ENCODE results near the gene COL4A2.

The COL4A2 gene

GRCh38 chr13:110414931-110415330 lies 107.8 kb downstream of the COL4A2 start:
- no peak for DNase-seq (ENCODE audit: low read depth in 4 of 4, low spot score in 1 of 4)

GRCh38 chr13:110415669-110416068 lies 108.6 kb downstream of the COL4A2 start:
- no peak for DNase-seq (ENCODE audit: low read depth in 4 of 4, low spot score in 1 of 4)

DNA sequence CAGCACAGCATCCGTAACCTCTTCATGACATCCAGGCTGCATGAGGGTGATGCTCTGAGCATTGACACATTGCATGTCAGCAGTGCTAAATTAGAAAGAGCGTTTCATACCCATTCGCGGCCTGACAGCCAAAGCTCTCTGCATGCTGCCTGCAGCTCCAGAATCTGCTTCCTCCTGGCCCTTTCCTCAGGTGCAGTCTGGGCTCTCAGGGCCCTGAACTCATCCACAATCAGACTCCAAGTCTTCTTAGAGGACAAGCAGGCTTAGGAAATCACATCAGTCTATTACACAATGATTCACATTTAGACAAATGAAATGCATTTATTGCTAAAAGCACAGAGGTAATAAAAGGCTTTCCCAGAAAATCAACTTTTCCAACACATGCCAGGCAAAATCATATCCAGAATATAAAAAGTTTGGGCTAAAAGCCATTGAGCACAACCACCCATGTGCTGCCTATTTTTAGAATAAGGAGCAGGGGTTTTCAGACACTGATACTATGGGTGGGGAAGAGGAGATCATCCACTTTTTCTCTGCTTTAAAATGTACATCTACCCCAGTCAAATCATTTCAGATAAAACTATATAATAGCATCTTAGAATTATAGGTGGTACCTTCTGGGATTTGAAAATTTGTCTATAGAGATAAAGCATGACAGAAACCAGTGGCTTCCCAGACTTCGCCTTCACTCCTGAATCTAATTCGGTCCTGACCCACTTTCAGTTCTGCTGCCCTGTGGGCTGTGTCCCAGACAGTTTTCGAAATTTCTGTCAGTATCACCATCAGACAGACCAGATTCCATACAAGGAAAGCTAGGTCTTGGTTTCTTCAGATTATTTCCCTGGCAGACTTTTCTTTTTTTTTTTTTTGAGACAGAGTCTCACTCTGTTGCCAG lies 109.3 kb downstream of the COL4A2 start:
- DNase-seq (ENCODE audit: low read depth in 4 of 4, low spot score in 1 of 4), result no peak

DNA sequence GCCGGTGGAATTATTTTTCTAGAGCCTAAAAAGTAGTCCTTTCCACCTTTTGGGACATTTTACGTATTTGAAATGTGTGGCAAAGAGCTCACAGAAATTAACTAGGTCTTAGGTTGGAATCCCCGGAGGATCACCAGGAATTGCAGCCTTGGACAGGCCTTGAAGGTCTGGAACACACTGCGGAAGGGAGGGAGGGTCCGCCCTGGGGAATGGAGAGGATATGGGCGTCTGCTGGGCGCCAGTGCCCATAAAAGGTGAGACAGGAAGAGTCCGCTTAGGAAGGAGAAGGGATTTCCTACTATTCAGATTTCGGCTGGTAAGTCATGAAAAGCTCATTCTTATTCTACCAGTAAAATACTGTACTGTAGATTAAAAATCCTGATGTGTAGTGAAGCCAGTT lies 111.9 kb downstream of the COL4A2 start:
- no peak for DNase-seq (ENCODE audit: low read depth in 4 of 4, low spot score in 1 of 4)

DNA sequence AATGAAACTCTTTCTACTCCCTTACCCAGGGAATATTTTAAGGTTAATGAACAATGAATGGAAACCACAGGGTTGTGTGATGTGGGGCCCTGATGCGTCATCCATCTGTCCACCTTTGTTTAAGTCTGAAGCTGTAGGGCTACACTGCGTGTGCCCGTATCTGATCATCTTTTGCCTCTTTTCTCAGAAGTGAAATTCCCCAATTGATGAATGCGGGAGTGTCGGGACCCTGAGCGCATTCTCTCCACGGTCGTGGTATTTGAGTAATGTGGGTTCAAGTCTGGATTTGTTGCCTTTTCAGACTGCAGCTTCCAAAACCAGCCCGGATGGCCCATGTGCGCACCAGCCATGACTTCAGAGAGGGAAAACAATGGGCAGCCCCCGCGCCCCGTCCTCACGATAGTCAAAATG lies 112.3 kb downstream of the COL4A2 start:
- DNase-seq (ENCODE audit: low read depth in 4 of 4, low spot score in 1 of 4), result no peak

DNA sequence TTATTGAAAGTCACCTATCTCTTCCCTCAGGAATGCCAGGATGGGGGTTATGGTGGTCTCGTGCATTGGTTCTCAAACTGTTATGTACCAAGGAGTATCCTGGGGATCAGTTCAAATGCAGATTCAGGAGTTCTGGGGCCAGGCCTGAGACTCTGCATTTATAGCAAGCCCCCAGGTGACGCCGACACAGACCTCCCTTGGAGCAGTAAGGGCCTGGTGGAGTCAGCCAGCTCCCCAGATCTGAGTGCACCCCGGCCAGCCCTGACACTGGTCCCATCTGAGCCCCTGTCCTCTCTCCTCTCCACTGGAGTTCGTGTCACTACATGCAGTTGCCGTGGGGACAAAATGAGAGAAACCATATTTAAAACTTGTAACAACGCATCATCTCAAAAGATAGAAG lies 112.9 kb downstream of the COL4A2 start:
- no peak for DNase-seq (ENCODE audit: low read depth in 4 of 4, low spot score in 1 of 4)

- DNase-seq (ENCODE audit: low read depth in 4 of 4, low spot score in 1 of 4), result no peak
Measured at GRCh38 chr13:110420626-110421025, 113.5 kb downstream of the COL4A2 start.

DNA sequence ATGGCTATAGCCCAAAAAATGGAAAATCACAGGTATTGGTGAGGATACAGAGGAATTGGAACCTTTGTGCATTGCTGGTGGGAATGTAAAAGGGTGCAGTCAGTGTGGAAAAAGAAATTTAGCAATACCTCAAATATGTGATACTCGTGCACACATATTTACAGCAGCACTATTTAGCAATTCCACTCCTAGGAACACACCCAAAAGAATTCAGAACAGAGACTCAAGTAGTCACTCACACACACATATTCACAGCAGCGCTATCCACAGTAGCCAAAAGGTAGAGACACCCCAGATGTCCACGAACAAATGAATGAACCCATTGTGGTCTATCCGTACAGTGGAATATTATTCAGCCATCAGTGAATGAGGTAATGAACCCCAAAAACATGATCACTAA lies 114.0 kb downstream of the COL4A2 start:
- DNase-seq (ENCODE audit: low read depth in 4 of 4, low spot score in 1 of 4), result no peak

DNA sequence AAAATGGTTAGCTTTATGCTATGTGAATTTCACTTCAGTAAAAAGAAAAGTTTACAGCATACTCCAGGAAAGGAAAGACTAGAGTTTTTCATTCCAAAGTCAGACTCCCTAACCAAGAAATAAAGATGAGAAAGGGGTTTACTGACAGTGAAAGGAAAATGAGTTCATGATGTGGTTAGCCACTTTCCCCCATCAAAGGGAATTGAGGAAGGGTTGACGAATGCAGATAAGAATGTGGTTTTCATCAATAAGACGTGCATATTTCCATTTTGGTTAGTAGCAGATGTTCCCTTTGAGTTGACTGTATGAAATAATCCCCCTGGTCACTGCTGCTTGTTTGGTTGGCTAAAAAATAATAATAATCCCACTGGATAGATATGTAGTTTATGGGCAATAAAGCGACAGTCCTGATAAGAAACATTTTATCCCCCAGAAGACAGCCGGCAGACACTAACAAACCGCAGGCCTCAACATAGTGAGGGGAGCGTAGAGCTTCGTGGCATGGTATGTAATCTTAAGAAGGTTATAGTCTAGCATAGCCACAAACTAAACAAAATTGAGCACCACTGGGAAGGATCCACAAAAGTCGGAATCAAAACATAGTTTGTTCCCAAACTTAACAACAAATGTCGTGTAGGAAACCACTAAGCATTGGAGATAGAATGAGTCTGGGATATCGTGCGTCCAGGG lies 114.8 kb downstream of the COL4A2 start:
- no peak for DNase-seq (ENCODE audit: low read depth in 4 of 4, low spot score in 1 of 4)

GRCh38 chr13:110422913-110423688 lies 116.0 kb downstream of the COL4A2 start:
- DNase-seq (ENCODE audit: low read depth in 4 of 4, low spot score in 1 of 4), result no peak

DNA sequence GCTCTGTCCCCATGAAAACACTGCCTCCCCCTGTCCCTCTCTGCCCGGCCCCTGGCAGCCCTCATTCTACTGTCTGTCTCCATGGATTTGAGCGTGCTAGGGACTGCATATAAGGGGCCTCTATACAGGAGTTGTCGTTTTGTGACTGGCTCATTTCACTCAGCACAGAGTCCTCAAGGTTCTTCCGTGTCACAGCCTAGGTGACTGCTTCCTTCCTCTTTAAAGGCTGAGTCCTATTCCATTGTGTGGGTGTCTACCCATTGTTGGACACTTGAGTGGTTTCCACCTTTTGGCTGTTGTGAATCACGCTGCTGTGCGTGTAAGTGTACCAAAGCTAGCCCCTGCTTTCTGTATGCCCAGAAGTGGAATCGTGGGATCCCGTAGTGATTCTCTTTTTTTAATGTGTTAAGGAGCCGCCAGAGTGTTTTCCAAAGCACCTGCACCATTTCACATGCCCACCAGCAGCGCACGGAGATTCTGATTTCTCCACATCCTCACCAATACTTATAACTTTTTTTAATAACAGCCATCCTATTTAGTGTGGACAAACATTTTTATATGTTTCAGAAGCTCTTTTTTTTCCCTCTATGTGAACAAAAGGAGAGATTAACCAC lies 116.7 kb downstream of the COL4A2 start:
- DNase-seq (ENCODE audit: low read depth in 4 of 4, low spot score in 1 of 4), result no peak

- DNase-seq (ENCODE audit: low read depth in 4 of 4, low spot score in 1 of 4), result no peak
Measured at GRCh38 chr13:110424569-110425443, 117.7 kb downstream of the COL4A2 start.

DNA sequence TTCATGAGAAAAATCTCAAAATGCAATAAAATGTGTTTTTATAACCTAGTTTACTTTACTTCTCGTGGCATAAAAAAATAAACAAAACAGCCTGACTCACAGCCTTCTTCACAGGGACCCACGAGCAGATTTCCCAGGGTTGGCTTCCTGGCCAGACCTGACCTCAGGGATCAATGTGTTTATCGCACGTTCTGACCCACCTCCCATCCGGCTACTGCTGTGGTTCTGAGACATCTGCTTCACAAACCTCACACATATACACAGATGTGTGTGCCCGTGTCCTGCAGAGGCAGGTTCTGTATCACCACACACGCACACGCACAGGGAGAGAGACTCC lies 118.3 kb downstream of the COL4A2 start:
- DNase-seq (ENCODE audit: low read depth in 4 of 4, low spot score in 1 of 4), result no peak

DNA sequence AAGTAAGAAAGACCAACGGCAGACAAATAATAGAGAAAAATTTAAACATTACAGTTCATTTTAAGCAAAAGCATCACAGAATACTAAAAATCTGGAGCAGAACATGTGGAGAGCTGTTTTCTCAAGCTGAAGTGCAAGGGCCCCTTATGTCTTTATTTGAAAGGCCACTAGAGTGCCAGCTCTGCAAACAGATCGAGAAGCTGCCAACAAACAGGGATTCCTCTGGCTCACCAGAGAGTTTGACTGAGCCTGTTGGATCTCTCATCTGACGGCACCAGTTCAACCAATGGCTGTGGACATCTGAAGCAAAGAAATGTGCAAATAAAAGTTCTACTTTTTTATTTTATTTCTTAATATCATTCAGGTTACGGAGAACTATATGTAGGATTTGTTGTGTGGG lies 119.7 kb downstream of the COL4A2 start:
- DNase-seq (ENCODE audit: low read depth in 4 of 4, low spot score in 1 of 4), result no peak

DNA sequence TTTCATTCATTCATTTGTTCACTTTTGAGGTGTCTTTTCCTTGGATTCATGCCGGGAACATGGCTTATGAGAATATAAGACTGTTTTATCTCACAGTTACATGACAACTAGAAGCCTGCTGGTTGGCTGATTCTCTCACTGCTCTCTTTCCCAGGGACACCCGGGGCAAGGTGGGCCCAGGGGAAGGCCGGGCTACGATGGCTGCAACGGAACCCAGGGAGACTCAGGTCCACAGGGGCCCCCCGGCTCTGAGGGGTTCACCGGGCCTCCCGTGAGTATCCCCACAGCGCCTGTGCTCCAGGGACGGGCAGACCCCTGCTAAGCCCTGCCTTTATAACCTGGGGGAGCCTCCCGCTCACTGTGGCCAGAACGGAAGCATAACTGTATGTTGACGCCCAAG lies 121.2 kb downstream of the COL4A2 start:
- no peak for DNase-seq (ENCODE audit: low read depth in 4 of 4, low spot score in 1 of 4)

DNA sequence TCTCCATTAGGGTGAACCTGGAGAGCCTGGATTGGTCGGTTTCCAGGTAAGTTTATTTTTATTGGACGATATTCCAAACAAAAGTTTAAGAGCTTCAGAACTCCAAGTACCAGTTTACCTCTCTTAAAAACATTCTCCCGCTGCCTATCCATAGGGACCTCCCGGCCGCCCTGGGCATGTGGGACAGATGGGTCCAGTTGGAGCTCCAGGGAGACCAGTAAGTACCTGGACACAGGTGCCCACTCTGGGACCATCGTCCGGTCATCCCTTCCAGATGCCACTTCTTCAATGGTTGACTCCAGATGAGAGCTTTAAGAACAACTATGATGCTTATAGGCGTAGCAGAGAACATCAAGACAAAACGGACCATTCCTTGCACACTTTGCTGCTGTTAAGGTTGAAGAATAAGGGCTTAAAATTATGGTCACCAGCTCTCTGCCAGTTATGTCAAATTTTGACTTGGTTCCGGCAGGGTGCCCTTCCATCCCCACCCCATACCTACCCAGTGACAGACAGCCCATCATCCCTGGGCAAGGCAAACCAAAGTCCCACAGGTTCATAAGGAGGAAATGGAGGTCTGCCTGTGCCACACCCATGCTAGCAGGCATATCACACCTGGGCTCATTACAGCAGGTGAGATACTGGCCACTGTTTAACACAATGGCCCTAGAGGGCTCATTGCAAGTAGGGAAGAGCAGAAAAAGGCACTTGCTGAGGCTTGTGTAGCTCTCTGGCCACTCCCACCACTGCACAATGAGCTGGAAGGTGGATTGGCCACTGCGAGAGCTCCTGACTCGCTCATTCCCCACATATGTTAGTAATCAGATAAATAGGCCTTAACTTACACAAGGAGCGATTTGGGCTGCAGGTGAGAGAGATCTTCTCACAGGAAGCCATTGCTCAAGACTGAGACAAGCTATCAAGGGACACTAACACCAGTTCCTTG lies 123.6 kb downstream of the COL4A2 start:
- no peak for DNase-seq (ENCODE audit: low read depth in 4 of 4, low spot score in 1 of 4)

DNA sequence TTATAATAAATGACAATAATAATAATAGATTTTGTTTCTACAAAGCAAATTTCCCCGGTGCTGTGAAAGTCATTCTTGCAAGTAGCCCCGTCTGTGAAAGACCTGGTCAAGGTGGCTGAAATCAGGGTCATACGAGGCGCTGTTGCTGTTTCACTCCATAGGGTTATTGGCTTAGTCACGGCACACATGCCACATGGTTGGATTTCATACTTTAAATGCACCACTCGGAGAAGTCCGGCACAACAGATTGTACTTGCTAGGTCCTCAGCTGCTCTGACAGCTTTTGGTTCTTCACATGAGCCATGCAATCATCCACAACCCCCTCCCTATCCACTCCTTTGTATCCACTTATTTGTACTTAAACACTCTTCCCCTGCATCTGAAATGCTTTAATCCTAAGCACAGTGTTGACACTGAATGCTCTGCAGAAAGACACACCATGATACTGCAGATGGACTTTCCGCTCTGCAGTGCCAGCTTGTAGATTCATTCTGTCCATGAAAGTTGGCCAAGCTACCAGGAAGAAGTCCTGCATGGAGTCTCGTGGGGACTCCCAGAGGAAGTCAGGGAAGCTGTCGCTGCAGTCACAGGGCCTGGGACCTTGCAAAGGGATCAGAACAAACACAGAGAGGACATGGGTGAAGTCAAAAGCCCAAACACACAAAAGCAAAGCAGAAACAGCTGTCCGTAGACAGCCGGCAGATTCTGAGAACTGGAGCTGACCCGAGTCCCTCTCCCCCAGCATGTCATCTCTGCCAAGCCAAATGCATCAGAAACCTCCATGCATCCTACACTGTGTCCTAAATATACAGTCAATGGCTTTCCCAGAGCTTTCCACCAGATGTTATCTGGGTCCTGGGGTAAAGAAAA lies 124.6 kb downstream of the COL4A2 start:
- no peak for DNase-seq (ENCODE audit: low read depth in 4 of 4, low spot score in 1 of 4)

DNA sequence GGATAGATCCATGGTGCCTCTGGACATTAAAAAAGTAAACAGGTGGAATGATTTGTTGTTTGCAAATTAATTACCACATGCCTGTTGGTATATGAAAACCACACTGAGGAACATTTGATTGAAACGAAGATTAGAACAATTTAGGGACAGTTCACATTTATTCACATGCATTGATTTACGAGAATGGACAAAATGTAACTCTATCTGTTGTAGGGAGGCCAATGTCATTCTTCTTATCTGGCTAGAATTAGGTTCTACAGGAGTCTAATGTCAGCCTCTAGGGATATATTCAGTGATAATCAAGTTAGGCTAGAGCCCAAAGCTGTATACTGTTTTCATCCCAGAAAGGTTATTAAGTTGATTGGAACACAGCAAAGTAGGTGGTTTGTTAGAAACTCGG lies 125.4 kb downstream of the COL4A2 start:
- DNase-seq (ENCODE audit: low read depth in 4 of 4, low spot score in 1 of 4), result no peak

Data from stimulated activated CD4-positive, alpha-beta T cell treated with anti-CD3 and anti-CD28 coated beads, Interleukin-1b, Interleukin-23, amount 100 ng/mL, for 24 hours (primary cell).